ENCODE results near the gene ETFA. TPM values are rescaled to one million over a fixed set of nuclear protein-coding genes. Genes with fewer than 3 reads are reported as not detected.

The ETFA gene
- total RNA-seq, 2 experiments from 2014 or later, result 159 to 164 TPM

DNA sequence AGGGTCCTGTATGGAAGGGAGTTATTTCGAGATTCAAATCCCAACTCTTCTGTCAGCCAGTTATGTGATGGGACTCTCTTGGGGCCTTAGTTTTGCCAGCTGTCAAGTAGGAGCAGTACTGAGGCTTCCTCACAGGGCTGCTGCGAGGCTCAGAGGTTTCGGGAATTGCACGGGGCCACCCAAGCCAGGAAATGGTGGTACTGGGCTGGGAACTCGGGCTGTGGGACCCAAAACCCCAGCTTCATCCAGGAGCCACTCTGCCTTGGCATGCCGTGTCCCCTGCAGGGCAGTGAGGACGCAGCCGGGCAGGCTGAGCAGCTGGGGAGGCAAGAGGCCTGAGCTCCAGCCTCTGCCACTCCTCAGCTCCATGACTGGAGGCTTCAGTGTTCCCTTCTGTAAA is 118.6 kb downstream of the ETFA start:
- ChIA-PET POLR2A (interaction anchor here (1.5 kb wide), 1 partner anchor 11 kb away, joined by 3 read pairs; no protein-coding TSS in a partner anchor), CTCF (interaction anchor here (0.7 to 1.4 kb wide), 2 partner anchors 9 to 905 kb away, joined by 3 read pairs; no protein-coding TSS in a partner anchor)
- intact Hi-C loops (cut with micrococcal nuclease), result no loop called here
- no peak overlapping the region for H3K4me3 Mint-ChIP-seq
- TF ChIP-seq, protein P1, sequence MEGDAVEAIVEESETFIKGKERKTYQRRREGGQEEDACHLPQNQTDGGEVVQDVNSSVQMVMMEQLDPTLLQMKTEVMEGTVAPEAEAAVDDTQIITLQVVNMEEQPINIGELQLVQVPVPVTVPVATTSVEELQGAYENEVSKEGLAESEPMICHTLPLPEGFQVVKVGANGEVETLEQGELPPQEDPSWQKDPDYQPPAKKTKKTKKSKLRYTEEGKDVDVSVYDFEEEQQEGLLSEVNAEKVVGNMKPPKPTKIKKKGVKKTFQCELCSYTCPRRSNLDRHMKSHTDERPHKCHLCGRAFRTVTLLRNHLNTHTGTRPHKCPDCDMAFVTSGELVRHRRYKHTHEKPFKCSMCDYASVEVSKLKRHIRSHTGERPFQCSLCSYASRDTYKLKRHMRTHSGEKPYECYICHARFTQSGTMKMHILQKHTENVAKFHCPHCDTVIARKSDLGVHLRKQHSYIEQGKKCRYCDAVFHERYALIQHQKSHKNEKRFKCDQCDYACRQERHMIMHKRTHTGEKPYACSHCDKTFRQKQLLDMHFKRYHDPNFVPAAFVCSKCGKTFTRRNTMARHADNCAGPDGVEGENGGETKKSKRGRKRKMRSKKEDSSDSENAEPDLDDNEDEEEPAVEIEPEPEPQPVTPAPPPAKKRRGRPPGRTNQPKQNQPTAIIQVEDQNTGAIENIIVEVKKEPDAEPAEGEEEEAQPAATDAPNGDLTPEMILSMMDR (IDR thresholded peaks at IDR 0.05), result no peak
- H3K4me1 Mint-ChIP-seq (ENCODE audit: low read depth), result peaks cover 13% of the 10 kb centered on the region
- H3K9me3 Mint-ChIP-seq, result no peaks in the 10 kb centered on the region
- H3K27ac Mint-ChIP-seq, result no peak overlapping the region
- peaks cover 25% of the 10 kb centered on the region for H3K27me3 Mint-ChIP-seq
- DNase-seq (no peak), ATAC-seq (no peak)
- H3K36me3 Mint-ChIP-seq (ENCODE audit: low read depth), result no peaks in the 10 kb centered on the region

DNA sequence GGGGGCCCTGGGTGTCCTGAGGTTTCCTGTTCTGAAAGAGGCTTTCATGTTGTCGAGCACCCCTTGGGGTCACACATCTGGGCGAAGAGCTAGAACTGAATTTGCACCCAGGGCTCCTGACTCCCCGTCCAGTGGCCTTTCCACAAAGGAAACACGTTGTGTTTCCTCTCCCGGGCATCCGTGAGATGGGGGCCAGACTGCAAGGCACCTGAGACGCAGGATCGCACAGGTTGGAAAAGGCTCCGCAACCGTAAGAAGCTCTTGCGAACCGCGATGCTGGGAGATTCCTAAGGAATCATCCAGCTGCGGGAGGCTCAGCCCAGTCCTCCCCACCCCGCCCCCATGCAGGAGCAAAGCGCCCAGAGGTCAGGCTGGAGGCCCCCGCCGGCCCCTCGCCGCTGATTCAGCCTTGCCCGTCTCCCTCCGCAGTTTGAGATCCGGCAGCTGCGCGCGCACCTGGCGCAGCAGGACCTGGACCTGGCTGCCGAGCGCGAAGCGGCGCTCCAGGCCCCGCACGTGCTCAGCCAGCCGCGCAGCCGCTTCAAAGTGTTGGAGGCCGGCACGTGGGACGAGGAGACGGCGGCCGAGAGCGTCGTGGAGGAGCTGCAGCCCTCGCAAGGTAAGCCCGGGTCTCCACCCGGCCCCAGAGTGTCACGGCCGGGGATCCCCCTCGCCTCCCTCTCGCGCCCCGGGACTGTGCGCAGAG is 119.6 kb downstream of the ETFA start:
- H3K36me3 Mint-ChIP-seq (ENCODE audit: low read depth), result no peaks in the 10 kb centered on the region
- POLR2A ChIA-PET, result no interaction called here
- intact Hi-C loops (cut with micrococcal nuclease), result no loop called here
- no peak for ATAC-seq
- TF ChIP-seq, protein P1 (IDR thresholded peaks at IDR 0.05), result no peak
- H3K27me3 Mint-ChIP-seq, result peaks cover 29% of the 10 kb centered on the region
- CTCF ChIA-PET, result interaction anchor here (0.6 to 3.1 kb wide), 21 partner anchors 10 to 725 kb away, joined by 3 to 16 read pairs (median 4); partner anchors contain the start of gene TMEM266
- no peak overlapping the region for H3K4me3 Mint-ChIP-seq
- no peaks in the 10 kb centered on the region for H3K9me3 Mint-ChIP-seq
- H3K4me1 Mint-ChIP-seq (ENCODE audit: low read depth), result peaks cover 13% of the 10 kb centered on the region
- no peak for DNase-seq
- no peak overlapping the region for H3K27ac Mint-ChIP-seq

DNA sequence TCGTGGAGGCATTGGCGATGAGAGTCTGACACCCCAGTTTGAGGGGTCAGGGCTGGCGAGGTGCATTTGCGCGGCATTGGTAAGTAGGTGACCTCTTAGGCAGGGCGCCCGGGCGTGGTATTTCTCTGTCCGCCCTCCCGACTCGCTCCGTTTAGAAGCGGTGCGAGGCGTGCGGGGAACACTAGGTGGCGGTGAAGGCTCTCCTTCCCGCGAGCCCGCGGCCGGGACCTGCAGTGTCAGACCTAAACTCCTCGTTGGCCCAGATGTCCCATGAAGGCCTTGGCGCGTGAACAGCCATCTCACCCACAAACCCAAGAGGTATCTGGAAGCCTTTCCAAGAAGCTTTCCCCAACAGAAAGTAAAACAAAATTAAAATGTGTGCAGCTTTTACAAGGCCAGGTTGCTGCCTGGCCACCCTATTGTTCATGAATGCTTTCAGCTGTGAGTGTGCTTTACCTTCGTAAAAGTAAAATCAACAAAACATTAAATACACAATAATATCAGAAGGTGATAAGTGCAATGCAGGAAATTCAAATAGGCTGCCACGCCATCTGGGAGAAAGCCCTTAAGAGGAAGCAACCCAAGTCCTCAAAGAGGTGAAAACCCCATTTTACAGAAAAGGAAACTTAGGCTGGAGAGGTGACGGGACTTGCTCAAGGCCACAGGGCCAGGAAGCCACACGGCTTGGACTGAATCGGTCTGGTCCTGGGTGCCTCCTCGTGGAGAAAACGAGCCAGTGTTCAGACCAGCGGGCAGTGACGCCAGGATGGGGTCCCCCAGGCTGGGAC is 120.3 kb downstream of the ETFA start:
- ChIA-PET CTCF (interaction anchor here (0.6 to 3.1 kb wide), 27 partner anchors 9 to 726 kb away, joined by 3 to 16 read pairs (median 3); partner anchors contain the start of genes ISL2 and TMEM266), POLR2A (no interaction called here)
- no peak overlapping the region for H3K27ac Mint-ChIP-seq
- peak; percentile 83 for DNase-seq
- no peaks in the 10 kb centered on the region for H3K9me3 Mint-ChIP-seq
- no peaks in the 10 kb centered on the region for H3K36me3 Mint-ChIP-seq (ENCODE audit: low read depth)
- TF ChIP-seq, protein P1 (IDR thresholded peaks at IDR 0.05), result peak; percentile 83
- peaks cover 33% of the 10 kb centered on the region for H3K27me3 Mint-ChIP-seq
- intact Hi-C loops (cut with micrococcal nuclease), result no loop called here
- no peak overlapping the region for H3K4me3 Mint-ChIP-seq
- ATAC-seq, result peak; percentile 94
- peaks cover 13% of the 10 kb centered on the region for H3K4me1 Mint-ChIP-seq (ENCODE audit: low read depth)

DNA sequence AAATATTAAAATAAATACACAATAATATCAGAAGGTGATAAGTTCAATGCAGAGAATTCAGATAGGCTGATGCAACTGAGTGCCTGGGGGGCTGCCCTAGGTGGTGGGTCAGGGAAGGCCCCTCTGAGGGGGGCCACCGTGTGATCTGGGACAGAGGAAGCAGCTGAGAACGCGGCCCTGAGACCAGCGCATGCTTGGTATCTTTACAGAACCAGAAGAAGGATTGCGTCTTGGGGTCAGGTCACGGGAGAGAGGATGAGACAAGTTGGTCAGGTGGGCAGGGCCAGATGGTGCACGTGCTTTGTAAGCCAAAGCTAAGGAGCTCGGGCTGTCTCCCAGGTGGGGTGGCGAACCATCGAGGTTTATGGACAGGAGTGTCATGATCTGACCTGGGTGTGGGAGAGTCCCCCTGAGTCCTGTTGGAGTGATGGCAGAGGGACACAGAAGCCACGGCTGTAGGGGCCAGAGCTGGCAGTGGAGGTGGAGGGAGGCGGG is 121.2 kb downstream of the ETFA start:
- ChIA-PET POLR2A (no interaction called here), CTCF (interaction anchor here (1.0 to 3.1 kb wide), 12 partner anchors 8 to 189 kb away, joined by 3 to 16 read pairs (median 4); partner anchors contain the start of gene ISL2)
- intact Hi-C loops (cut with micrococcal nuclease), result no loop called here
- TF ChIP-seq, protein P1 (IDR thresholded peaks at IDR 0.05), result no peak
- Mint-ChIP-seq H3K9me3 (no peaks in the 10 kb centered on the region), H3K36me3 (ENCODE audit: low read depth) (no peaks in the 10 kb centered on the region), H3K27ac (no peak overlapping the region), H3K4me3 (no peak overlapping the region), H3K27me3 (peaks cover 39% of the 10 kb centered on the region), H3K4me1 (ENCODE audit: low read depth) (peaks cover 13% of the 10 kb centered on the region)
- no peak for ATAC-seq
- DNase-seq, result no peak

Data from activated CD8-positive, alpha-beta T cell treated with anti-CD3 and anti-CD28 coated beads for 36 hours (primary cell).